H1 (cell line): ENCODE results near the gene ZNF831. TPM values are rescaled to one million over a fixed set of nuclear protein-coding genes. Genes with fewer than 3 reads are reported as not detected.

ENCODE experiments used
- KDM4A ChIP-seq: IDR thresholded peaks from one replicate; pipeline ENCODE4 v1.7.1; 2012; ENCODE audit warnings: low read depth, mild to moderate bottlenecking, moderate library complexity, low read length, inconsistent platforms; ENCODE audit not compliant: severe bottlenecking
- polyA plus RNA-seq, 7 experiments: library from polyadenylated mRNA; depleted of rRNA in 3 of 7; stranded (reverse) in 5 of 7; unstranded in 2 of 7; fragments of >200 nt in 5 of 7; fragments of 200-250 nt in 2 of 7; gene quantifications; 1 replicate in 5 of 7; 2 replicates in 1 of 7; 4 replicates in 1 of 7; pipeline versions ENCODE4 v1.2.1 to v1.2.3, GENCODE V29; 2011 to 2013; ENCODE audit warnings: missing spikeins in 2 of 7, mixed read lengths in 2 of 7
- total RNA-seq: library from RNA; stranded (reverse); fragmentation: NEBNext Ultra II Directional; extraction: Animal tissue kit (Norgen Biotek cat#: 25700); gene quantifications from 2 replicates; pipeline ENCODE4 v1.2.1, GENCODE V29; 2021

Gene ZNF831
- total and polyA plus RNA-seq, 2 of the 8 experiments (the other 6 are each of a cell fraction or from before 2014, with no cell fraction given): not detected

- TF ChIP-seq KDM4A: no peak
Measured at GRCh38 chr20:59231124-59231804, 67.6 kb downstream of the ZNF831 start (continued).
